Dedifferentiated amniotic fluid mesenchymal stem cell (primary cell): Measurements from ENCODE around the gene TTF1.

Experiments
- DNase-seq: peaks from one replicate; pipeline ENCODE4 v3.0.0-alpha.2; 2016; ENCODE audit errors: extremely low spot score

Gene TTF1

DNA sequence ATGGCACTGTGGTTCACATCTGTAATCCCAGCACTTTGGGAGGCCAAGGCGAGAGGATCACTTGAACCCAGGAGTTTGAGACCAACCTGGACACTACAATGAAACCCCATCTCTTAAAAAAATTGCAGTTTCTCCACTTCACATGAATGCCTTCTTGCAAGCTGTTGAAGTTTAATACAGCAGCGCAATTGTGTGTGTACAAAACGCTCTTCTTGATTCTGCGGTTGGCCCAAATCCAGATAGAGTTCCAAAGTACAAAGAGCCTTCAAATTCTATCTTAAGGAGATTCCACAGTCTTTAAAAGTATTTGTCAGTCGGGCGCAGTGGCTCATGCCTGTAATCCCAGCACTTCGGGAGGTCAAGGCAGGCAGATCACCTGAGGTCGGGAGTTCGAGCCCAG is 42.6 kb downstream of the TTF1 start:
- DNase-seq, result no peak

- DNase-seq, result no peak
Observed at GRCh38 chr9:132357764-132358163, 48.9 kb downstream of the TTF1 start.

DNA sequence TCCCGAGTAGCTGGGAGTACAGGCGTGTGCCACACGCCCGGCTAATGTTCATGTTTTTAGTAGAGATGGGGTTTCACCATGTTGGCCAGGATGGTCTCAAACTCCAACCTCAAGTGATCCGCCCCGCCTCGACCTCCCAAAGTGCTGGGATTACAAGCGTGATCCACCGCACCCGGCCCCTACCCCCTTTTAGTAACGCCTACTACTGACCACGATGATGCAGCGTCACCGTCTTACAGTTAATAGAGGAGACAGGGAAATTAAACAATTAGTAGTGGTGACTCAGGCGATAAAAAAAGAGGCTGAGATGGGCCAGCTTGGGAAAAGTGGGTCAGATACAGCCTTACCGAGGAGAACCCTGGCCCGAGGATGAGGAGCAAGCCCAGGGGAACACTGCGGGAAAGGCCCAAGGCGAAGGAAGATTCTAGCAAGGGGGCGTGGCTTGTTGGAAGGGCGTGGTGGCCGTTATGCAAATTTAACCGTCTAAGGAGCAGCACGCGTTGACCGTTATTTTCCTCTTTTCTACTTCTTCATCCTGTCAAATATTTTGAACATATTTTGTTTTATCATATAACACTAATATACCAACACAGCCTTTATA is 50.2 kb downstream of the TTF1 start:
- DNase-seq, result no peak

DNA sequence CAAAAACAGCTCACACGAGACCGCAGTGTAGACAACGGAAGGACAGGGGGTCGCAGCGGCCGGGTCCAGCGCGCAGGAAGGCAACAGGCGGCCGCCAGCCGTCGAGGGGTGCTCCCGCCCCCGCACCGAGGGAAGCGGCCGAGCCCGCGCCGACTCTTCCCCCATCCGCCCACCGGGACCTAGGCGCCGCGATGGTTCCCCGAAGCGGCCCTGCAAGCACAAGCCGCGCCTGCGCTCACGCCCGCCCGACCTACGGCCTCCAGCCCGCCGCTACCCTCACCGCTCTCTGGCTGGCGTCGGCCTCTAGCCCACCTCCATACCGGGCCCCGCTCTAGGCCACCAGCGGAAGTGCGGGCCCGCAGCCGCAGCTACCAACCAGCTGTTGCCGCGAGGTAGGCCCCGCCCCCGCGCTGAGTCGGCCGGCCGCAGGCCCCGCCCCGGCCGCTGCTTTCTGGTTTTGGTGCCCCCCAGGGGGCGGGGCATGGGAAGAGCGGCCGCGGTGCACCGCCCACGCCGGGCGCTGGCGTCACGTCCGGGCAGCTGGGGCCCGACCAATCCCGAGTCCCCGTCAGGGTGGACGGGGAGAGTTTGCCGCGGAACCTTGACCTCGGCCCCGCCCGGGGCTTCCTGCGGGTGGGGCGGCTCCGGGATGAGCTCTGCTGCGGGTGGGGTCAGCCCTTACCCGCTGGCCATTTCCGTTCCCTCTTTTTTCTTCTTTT is 51.8 kb downstream of the TTF1 start, which contains the start of gene SETX:
SETX (minus strand) TSS at position 350 of the 719 bp plus-strand sequence. CDS start 5,558 bp downstream, outside the sequence.
- DNase-seq, result peak; percentile 96

- DNase-seq, result no peak
Observed at GRCh38 chr9:132351404-132352045, 55.1 kb downstream of the TTF1 start.

DNA sequence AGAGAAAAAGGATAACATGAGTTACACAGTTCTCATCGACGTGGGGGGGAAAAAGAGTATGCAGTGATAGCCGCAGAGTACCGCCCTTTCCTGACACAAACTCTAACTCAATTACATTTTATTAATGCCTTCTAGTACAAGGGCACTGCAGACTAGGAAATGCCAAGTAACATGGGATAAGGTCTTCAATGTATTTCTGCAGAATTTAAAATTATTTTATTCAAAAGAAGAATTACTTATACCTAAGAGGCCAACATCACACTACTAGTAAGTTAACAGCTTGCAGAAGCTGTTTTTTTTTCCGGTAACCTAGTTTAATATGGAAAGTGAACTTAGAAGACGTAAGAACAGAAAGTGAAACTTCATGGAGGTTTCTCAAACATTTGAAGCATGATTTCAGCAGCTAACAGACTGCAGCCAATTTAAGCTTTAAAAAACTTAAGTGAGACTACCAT is 55.8 kb downstream of the TTF1 start:
- no peak for DNase-seq

GRCh38 chr9:132348676-132349075 is 58.0 kb downstream of the TTF1 start:
- DNase-seq, result no peak

DNA sequence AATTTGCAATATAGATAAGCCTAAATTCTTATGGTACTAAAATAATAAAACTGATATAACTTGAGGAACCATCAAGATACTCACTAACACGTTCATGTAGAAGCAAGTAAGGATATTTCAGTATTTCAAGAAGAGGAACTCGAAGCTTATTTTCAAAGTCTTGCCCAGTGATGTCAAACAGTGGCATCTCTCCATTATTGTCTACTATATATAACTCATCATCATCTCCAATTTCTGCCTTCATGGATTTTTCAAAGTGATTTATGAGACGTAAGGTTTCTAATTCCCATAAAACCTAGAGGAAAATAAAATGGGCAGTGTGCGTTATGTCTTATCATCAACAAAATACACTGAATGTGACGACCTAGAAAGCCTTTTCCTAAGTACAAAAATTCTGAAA is 60.5 kb downstream of the TTF1 start:
- DNase-seq, result no peak

DNA sequence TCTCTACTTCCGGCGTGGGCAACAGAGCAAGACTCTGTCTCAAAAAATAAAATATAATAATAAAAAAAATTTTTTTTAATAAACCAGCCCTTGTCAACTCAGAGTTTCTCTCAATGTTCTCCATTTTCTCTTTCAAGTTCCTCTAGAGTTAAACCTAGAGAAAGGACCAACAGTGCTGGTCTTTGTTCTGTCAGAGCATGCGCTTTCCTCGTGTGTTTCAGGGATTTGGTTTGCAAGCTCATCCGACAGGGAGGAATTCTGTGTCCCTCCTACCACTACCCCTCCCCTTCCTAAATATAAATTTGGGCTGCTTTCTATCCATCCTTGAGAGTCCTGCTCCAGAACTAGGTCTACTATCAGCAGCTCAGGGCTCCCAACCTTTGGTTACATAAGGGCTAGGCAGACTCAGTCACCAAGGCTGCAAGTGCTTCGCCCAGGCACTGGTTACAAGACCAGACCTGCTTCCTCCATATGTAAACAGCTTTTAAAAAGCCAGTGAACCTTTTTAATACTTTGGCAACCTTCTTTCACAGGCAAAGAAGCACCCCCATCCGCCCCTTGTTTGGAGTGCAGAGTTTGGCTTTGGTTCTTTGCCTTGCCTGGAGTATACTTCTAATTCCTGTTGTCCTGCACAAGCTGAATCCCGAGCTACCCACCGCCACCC is 65.3 kb downstream of the TTF1 start:
- no peak for DNase-seq

GRCh38 chr9:132334364-132334763 is 72.3 kb downstream of the TTF1 start:
- no peak for DNase-seq

- DNase-seq, result no peak
Observed at GRCh38 chr9:132333556-132333955, 73.1 kb downstream of the TTF1 start.

DNA sequence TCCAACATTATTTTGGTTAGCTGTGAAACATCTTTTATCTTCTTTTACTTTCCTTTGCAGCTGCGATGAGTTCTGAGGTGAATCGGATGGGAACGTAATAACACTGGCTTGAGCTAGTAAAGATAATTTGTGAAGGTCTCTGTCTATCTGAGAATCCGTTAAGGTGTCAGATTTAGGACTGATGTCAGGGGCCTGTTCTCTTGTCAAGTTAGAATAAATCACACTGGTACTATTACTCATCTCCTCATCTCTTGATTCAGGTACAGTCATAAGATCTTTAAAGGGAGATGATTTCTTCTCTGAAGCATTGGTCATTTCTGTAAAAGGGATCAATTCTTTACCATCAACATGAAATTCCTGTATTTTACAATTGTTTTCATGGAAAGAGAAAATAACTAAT is 78.1 kb downstream of the TTF1 start:
- no peak for DNase-seq

GRCh38 chr9:132327537-132327936 is 79.1 kb downstream of the TTF1 start:
- DNase-seq, result no peak
